MM.1S (cell line): Measurements from ENCODE around the gene LIFR.

Experiments used
- DNase-seq: peaks from one replicate; pipeline ENCODE4 v3.0.0-alpha.2; 2015
- H2AFZ ChIP-seq: fragments of 300-600 bp; sonication (generic); 2 replicates; pipeline ENCODE4 v1.6.0; 2016; ENCODE audit warnings: antibody characterized with exemption, low read length
- H3F3A ChIP-seq: fragments of 300-600 bp; sonication (generic); 2 replicates; pipeline ENCODE4 v1.6.1; 2016; ENCODE audit warnings: mild to moderate bottlenecking, antibody characterized with exemption, low read length, moderate library complexity, mixed read lengths; ENCODE audit not compliant: insufficient read depth
- H3K27ac ChIP-seq: fragments of 300-600 bp; sonication (generic); 2 replicates; pipeline ENCODE4 v1.5.1; 2016; ENCODE audit warnings: mild to moderate bottlenecking, low read length
- H3K27me3 ChIP-seq: fragments of 300-600 bp; sonication (generic); replicated peaks from 2 replicates; pipeline ENCODE4 v1.6.0; 2016; ENCODE audit warnings: low read length; ENCODE audit not compliant: insufficient read depth
- H3K36me3 ChIP-seq: fragments of 300-600 bp; sonication (generic); replicated peaks from 2 replicates; pipeline ENCODE4 v1.6.1; 2016; ENCODE audit warnings: mild to moderate bottlenecking, low read length, mixed read lengths; ENCODE audit not compliant: insufficient read depth
- H3K4me1 ChIP-seq: fragments of 300-600 bp; sonication (generic); 2 replicates; pipeline ENCODE4 v1.6.1; 2016; ENCODE audit warnings: low read length, mixed read lengths
- H3K4me2 ChIP-seq: fragments of 300-600 bp; sonication (generic); 2 replicates; pipeline ENCODE4 v1.6.0; 2016; ENCODE audit warnings: low read depth, low read length
- H3K4me3 ChIP-seq: fragments of 300-600 bp; sonication (generic); 2 replicates; pipeline ENCODE4 v1.5.1; 2016; ENCODE audit warnings: low read length, mixed read lengths
- H3K79me2 ChIP-seq: fragments of 300-600 bp; sonication (generic); 2 replicates; pipeline ENCODE4 v1.6.1; 2016; ENCODE audit warnings: mixed run types, low read length, mixed read lengths
- H3K9ac ChIP-seq: fragments of 300-600 bp; sonication (generic); 2 replicates; pipeline ENCODE4 v1.6.1; 2016; ENCODE audit warnings: low read length, mixed read lengths
- H3K9me2 ChIP-seq: fragments of 300-600 bp; sonication (generic); replicated peaks from 2 replicates; pipeline ENCODE4 v1.6.1; 2016; ENCODE audit warnings: mild to moderate bottlenecking, low read length, mixed read lengths; ENCODE audit not compliant: insufficient read depth
- H3K9me3 ChIP-seq: fragments of 300-600 bp; sonication (generic); replicated peaks from 2 replicates; pipeline ENCODE4 v1.6.1; 2016; ENCODE audit warnings: mild to moderate bottlenecking, low read length, mixed read lengths; ENCODE audit not compliant: insufficient read depth
- H4K20me1 ChIP-seq: fragments of 300-600 bp; sonication (generic); 2 replicates; pipeline ENCODE4 v1.6.1; 2016; ENCODE audit warnings: mild to moderate bottlenecking, low read length, moderate library complexity, mixed read lengths; ENCODE audit not compliant: insufficient read depth
- EZH2 ChIP-seq: fragments of 300-600 bp; sonication (generic); optimal IDR thresholded peaks from 2 replicates; pipeline ENCODE3; 2017; ENCODE audit warnings: low read depth, mild to moderate bottlenecking, antibody characterized with exemption, low read length, mixed read lengths
- EZH2phosphoT487 ChIP-seq: fragments of 300-600 bp; sonication (generic); IDR thresholded peaks from 2 replicates; pipeline ENCODE4 v1.6.1; 2018; ENCODE audit warnings: antibody characterized with exemption, low read length
- TF ChIP-seq, protein P1 (sequence below): fragments of 300-600 bp; sonication (generic); IDR thresholded peaks from 2 replicates; pipeline ENCODE4 v1.5.1; 2016; ENCODE audit warnings: antibody characterized with exemption, low read length, mixed read lengths

The LIFR gene

DNA sequence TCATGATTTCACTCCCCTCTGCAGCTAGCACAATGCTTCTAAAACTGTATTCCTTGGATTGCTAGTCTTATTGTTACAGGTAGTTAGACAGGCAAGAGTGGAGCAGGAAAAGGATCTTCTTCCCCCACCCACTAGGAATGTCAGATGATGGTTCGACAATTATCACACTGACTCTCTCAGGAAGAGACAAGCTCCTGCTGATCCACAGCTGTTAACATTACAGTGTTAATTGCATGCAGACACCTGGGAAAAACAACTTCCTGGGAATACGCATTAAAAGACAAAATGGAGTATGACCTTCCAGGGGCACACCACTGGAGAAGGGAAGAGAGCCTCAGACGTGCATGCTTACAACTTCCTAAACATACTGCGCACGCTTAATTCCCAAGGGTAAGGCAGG, 46.2 kb upstream of the LIFR start:
- Histone ChIP-seq H3K9me2 (no peaks in the 10 kb centered on the region), H3K36me3 (no peaks in the 10 kb centered on the region), H3K27me3 (no peaks in the 10 kb centered on the region), H3K4me2 (no peak overlapping the region), H2AFZ (no peak overlapping the region), H3F3A (no peaks in the 10 kb centered on the region), H3K4me1 (no peaks in the 10 kb centered on the region), H3K79me2 (no peaks in the 10 kb centered on the region), H3K4me3 (no peak overlapping the region), H4K20me1 (no peaks in the 10 kb centered on the region), H3K27ac (no peak overlapping the region), H3K9ac (no peak overlapping the region), H3K9me3 (no peaks in the 10 kb centered on the region)
- no peak for TF ChIP-seq EZH2phosphoT487
- TF ChIP-seq, protein P1, sequence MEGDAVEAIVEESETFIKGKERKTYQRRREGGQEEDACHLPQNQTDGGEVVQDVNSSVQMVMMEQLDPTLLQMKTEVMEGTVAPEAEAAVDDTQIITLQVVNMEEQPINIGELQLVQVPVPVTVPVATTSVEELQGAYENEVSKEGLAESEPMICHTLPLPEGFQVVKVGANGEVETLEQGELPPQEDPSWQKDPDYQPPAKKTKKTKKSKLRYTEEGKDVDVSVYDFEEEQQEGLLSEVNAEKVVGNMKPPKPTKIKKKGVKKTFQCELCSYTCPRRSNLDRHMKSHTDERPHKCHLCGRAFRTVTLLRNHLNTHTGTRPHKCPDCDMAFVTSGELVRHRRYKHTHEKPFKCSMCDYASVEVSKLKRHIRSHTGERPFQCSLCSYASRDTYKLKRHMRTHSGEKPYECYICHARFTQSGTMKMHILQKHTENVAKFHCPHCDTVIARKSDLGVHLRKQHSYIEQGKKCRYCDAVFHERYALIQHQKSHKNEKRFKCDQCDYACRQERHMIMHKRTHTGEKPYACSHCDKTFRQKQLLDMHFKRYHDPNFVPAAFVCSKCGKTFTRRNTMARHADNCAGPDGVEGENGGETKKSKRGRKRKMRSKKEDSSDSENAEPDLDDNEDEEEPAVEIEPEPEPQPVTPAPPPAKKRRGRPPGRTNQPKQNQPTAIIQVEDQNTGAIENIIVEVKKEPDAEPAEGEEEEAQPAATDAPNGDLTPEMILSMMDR, result no peak
- TF ChIP-seq EZH2, result no peak
- no peak for DNase-seq

DNA sequence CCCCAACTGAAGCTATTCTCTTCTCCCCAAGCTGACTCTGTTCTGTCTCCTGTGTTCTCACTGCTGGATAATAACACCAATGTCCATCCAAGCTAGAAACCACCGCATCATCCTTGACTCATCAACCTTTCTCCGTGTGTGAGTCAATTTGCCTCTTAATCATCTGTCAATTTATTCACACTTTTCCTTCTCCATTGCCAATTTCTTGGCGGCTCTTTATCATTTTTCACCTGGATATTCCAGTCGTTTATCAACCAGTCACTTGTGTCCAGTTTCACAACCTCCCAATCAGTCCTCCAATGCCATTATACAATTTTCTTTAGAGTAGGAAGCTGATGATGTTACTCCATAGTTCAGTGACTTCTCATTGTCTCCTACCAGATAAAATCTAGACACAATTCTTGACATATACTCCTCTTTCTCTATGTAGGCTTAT, 45.4 kb upstream of the LIFR start:
- Histone ChIP-seq H3K9ac (no peak overlapping the region), H3K4me3 (no peak overlapping the region), H3K4me2 (no peak overlapping the region), H3K9me3 (no peaks in the 10 kb centered on the region), H3K27ac (no peak overlapping the region), H3K27me3 (no peaks in the 10 kb centered on the region), H4K20me1 (no peaks in the 10 kb centered on the region), H3K36me3 (no peaks in the 10 kb centered on the region), H3K9me2 (no peaks in the 10 kb centered on the region), H2AFZ (no peak overlapping the region), H3F3A (no peaks in the 10 kb centered on the region), H3K4me1 (no peaks in the 10 kb centered on the region), H3K79me2 (no peaks in the 10 kb centered on the region)
- DNase-seq, result no peak
- TF ChIP-seq, protein P1, result no peak
- TF ChIP-seq EZH2phosphoT487 (no peak), EZH2 (no peak)

DNA sequence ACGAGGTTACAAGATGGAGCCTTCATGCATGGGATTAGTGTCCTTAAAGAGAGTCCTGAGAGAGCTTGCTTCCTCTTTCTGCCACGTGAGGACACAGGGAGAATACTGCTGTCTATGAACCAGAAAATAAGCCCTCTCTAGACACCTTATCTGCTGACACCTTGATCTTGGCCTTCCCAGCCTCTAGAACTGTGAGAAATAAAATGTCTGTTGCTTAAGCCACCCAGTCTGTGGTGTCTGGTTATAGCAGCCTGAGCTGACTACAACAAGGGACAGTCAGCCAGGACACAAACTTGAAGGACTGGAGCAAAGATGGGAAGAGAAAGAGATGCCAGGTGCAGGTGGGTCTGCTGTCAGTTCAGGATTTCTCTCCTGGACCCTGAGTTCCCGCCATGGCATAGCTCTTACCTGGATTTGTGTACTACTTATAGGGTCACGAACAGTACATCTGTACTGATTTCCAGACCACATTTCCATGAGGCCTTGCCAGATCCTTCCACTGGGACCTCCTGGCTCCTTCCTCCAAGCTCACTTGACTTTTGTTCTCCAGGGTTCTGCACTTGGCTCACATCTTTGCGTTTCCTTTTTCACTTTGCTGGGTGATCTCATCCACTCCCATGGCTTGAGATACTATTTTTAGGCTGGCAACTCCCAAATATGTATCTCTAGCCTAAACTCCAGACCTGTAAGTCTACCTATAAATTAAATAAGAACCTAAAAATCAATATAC, 44.9 kb upstream of the LIFR start:
- DNase-seq, result no peak
- Histone ChIP-seq H3K36me3 (no peaks in the 10 kb centered on the region), H3K4me1 (no peaks in the 10 kb centered on the region), H3K9ac (no peak overlapping the region), H4K20me1 (no peaks in the 10 kb centered on the region), H3K27me3 (no peaks in the 10 kb centered on the region), H3K4me3 (no peak overlapping the region), H2AFZ (no peak overlapping the region), H3K4me2 (no peak overlapping the region), H3K9me2 (no peaks in the 10 kb centered on the region), H3K27ac (no peak overlapping the region), H3F3A (no peaks in the 10 kb centered on the region), H3K79me2 (no peaks in the 10 kb centered on the region), H3K9me3 (no peaks in the 10 kb centered on the region)
- TF ChIP-seq EZH2phosphoT487 (no peak), EZH2 (no peak)
- TF ChIP-seq, protein P1, result no peak
